SK-N-SH (cell line): ENCODE data around the gene PARP8. TPM values are rescaled to one million over a fixed set of nuclear protein-coding genes. Genes with fewer than 3 reads are reported as not detected.

Experiments used
- CTCF ChIA-PET: fragments of 300-600, 350-600 bp; formaldehyde crosslinking; extraction: SDS; loops from one replicate; lab custom pipeline; 2021; lab: Yijun Ruan, JAX
- POLR2A ChIA-PET: fragments of 350-600 bp; sonication (Branson Sonifier 250); formaldehyde crosslinking; extraction: SDS; loops from one replicate; lab custom pipeline; 2020; ENCODE audit warnings: antibody characterized with exemption, inconsistent platforms; lab: Yijun Ruan, JAX
- DNase-seq: peaks from one replicate; pipeline ENCODE4 v3.0.0; 2012
- H2AFZ ChIP-seq: fragments of 200-600 bp; sonication (generic); 2 replicates; pipeline ENCODE4 v1.8.1; 2016; ENCODE audit warnings: antibody characterized with exemption, mild to moderate bottlenecking, low read depth
- H3F3A ChIP-seq: fragments of 200-600 bp; sonication (generic); replicated peaks from 2 replicates; pipeline ENCODE3; 2016; ENCODE audit warnings: antibody characterized with exemption, mild to moderate bottlenecking; ENCODE audit not compliant: insufficient read depth
- H3K27ac ChIP-seq, 2 experiments: fragments of 200-500 bp in 1 of 2; fragments of 200-600 bp in 1 of 2; sonication (Bioruptor generic) in 1 of 2; sonication (generic), shearing (Covaris generic) in 1 of 2; 2 replicates each; pipeline versions ENCODE4 v1.5.1 to v1.6.1; 2014 to 2016; ENCODE audit warnings: low read depth in 2 of 2, inconsistent platforms in 1 of 2, low read length in 1 of 2, mild to moderate bottlenecking in 1 of 2, mixed read lengths in 1 of 2
- H3K27me3 ChIP-seq: fragments of 200-600 bp; sonication (generic), shearing (Covaris generic); 2 replicates; pipeline ENCODE4 v1.6.1; 2016; ENCODE audit warnings: mixed run types; ENCODE audit not compliant: insufficient read depth
- H3K36me3 ChIP-seq, 2 experiments: fragments of 200-500 bp in 1 of 2; fragments of 200-600 bp in 1 of 2; sonication (Bioruptor generic) in 1 of 2; sonication (generic) in 1 of 2; replicated peaks in 1 of 2; 2 replicates each; pipeline versions ENCODE3 to v1.5.1; 2014 to 2016; ENCODE audit warnings: low read length in 1 of 2, mild to moderate bottlenecking in 1 of 2; ENCODE audit not compliant: insufficient read depth in 2 of 2, control insufficient read depth in 1 of 2
- H3K4me1 ChIP-seq, 2 experiments: fragments of 200-500 bp in 1 of 2; fragments of 200-600 bp in 1 of 2; sonication (Bioruptor generic) in 1 of 2; sonication (generic), shearing (Covaris generic) in 1 of 2; 2 replicates each; pipeline versions ENCODE4 v1.5.1 to v1.6.1; 2014 to 2016; ENCODE audit warnings: low read depth in 1 of 2, low read length in 1 of 2, mixed run types in 1 of 2; ENCODE audit not compliant: insufficient read depth in 2 of 2, control insufficient read depth in 1 of 2
- H3K4me2 ChIP-seq: fragments of 200-600 bp; sonication (generic), shearing (Covaris generic); 2 replicates; pipeline ENCODE4 v1.6.1; 2017; ENCODE audit warnings: mixed run types
- H3K4me3 ChIP-seq, 2 experiments: fragments of 200-500 bp in 1 of 2; fragments of 200-600 bp in 1 of 2; sonication (Bioruptor generic) in 1 of 2; sonication (generic), shearing (Covaris generic) in 1 of 2; 2 replicates each; pipeline versions ENCODE4 v1.5.1 to v1.8.1; 2014 to 2016; ENCODE audit warnings: low read depth in 2 of 2, inconsistent platforms in 1 of 2, low read length in 1 of 2, mild to moderate bottlenecking in 1 of 2, mixed read lengths in 1 of 2, moderate library complexity in 1 of 2
- H3K79me2 ChIP-seq: fragments of 200-600 bp; sonication (generic); 2 replicates; pipeline ENCODE4 v1.8.1; 2017; ENCODE audit warnings: mild to moderate bottlenecking; ENCODE audit not compliant: insufficient read depth
- H3K9ac ChIP-seq: fragments of 200-600 bp; sonication (generic); 2 replicates; pipeline ENCODE4 v1.6.1; 2017; ENCODE audit warnings: mixed run types
- H3K9me2 ChIP-seq: fragments of 200-600 bp; sonication (generic); 2 replicates; pipeline ENCODE4 v1.6.1; 2017; ENCODE audit warnings: mixed run types
- H3K9me3 ChIP-seq: fragments of 200-600 bp; sonication (generic); 2 replicates; pipeline ENCODE4 v1.6.1; 2017; ENCODE audit warnings: mixed run types, mild to moderate bottlenecking, moderate library complexity
- H4K20me1 ChIP-seq: fragments of 200-600 bp; sonication (generic); 2 replicates; pipeline ENCODE4 v1.6.1; 2017; ENCODE audit warnings: mild to moderate bottlenecking, mixed run types; ENCODE audit not compliant: insufficient read depth
- CTCF ChIP-seq: fragments of 200-600 bp; sonication (generic); IDR thresholded peaks from 2 replicates; pipeline ENCODE4 v1.6.1; 2017; ENCODE audit warnings: antibody characterized with exemption, mild to moderate bottlenecking, moderate library complexity
- EP300 ChIP-seq, 2 experiments: IDR thresholded peaks; 2 replicates each; pipeline versions ENCODE4 v1.4.0 to v1.6.1; 2012; ENCODE audit warnings: borderline replicate concordance in 1 of 2, low read depth in 1 of 2, low read length in 1 of 2
- FOXM1 ChIP-seq: IDR thresholded peaks from 2 replicates; pipeline ENCODE4 v1.4.0; 2012; ENCODE audit warnings: low read depth, mild to moderate bottlenecking
- GABPA ChIP-seq: IDR thresholded peaks from 2 replicates; pipeline ENCODE4 v1.4.0; 2012; ENCODE audit warnings: low read depth, mild to moderate bottlenecking
- MXI1 ChIP-seq: IDR thresholded peaks from 2 replicates; pipeline ENCODE4 v1.6.1; 2012; ENCODE audit warnings: mild to moderate bottlenecking, low read depth, low read length, improper control_type of control experiment
- RCOR1 ChIP-seq: fragments of 150-350 bp; IDR thresholded peaks from 2 replicates; pipeline ENCODE4 v1.6.1; 2017; ENCODE audit warnings: antibody characterized with exemption, low read length
- RXRA ChIP-seq: IDR thresholded peaks from 2 replicates; pipeline ENCODE4 v1.4.0; 2012; ENCODE audit warnings: low read depth, mild to moderate bottlenecking, borderline replicate concordance
- TCF12 ChIP-seq: IDR thresholded peaks from 2 replicates; pipeline ENCODE4 v1.4.0; 2012
- ZBTB33 ChIP-seq: IDR thresholded peaks from 2 replicates; pipeline ENCODE4 v1.4.0; 2012; ENCODE audit warnings: low read depth, borderline replicate concordance
- WGBS: methylation state at CpG from one replicate; pipeline ENCODE4 v1.1.6; 2017; ENCODE audit warnings: low lambda C conversion rate; 5-methylcytosine and 5-hydroxymethylcytosine counted together
- polyA plus RNA-seq, 3 experiments: library from polyadenylated mRNA; depleted of rRNA; stranded (reverse); fragments of >200 nt; gene quantifications; 2 replicates each; pipeline ENCODE4 v1.2.3, GENCODE V29; 2012
- TF ChIP-seq, protein P1 (sequence below): IDR thresholded peaks from 2 replicates; pipeline ENCODE4; 2012
- TF ChIP-seq, protein P2 (sequence below): IDR thresholded peaks from 2 replicates; pipeline ENCODE4 v1.4.0; 2012; ENCODE audit warnings: low read depth
- TF ChIP-seq, protein P3 (sequence below): IDR thresholded peaks from 2 replicates; pipeline ENCODE4 v1.4.0; 2012; ENCODE audit warnings: low read depth, borderline replicate concordance
- TF ChIP-seq, protein P4 (sequence below): fragments of 150-350 bp; IDR thresholded peaks from 2 replicates; pipeline ENCODE4 v1.6.1; 2016; ENCODE audit warnings: mild to moderate bottlenecking, low read depth, low read length

The PARP8 gene
- polyA plus RNA-seq, 1 of the 3 experiments (the other 2 are of a cell fraction), result 6.2 TPM

- Histone ChIP-seq H3K4me1 (no peaks in the 10 kb centered on the region), H3K4me3 (no peak overlapping the region), H4K20me1 (no peaks in the 10 kb centered on the region), H3F3A (no peaks in the 10 kb centered on the region), H3K4me2 (no peak overlapping the region), H3K27me3 (no peaks in the 10 kb centered on the region), H3K79me2 (no peaks in the 10 kb centered on the region), H3K9ac (no peak overlapping the region), H2AFZ (no peak overlapping the region), H3K9me3 (no peaks in the 10 kb centered on the region), H3K27ac (no peak overlapping the region), H3K36me3 (no peaks in the 10 kb centered on the region), H3K9me2 (no peaks in the 10 kb centered on the region)
- CTCF ChIA-PET, result interaction anchor here (0.8 kb wide), 1 partner anchor 22 kb away, joined by 3 read pairs; no protein-coding TSS in a partner anchor
- POLR2A ChIA-PET, result no interaction called here
- TF ChIP-seq FOXM1 (no peak), CTCF (no peak), RXRA (no peak), TCF12 (no peak), EP300 (IDR thresholded peaks at IDR 0.05; ENCODE audit: borderline replicate concordance in 1 of 2, low read depth in 1 of 2, low read length in 1 of 2) (no peak), MXI1 (no peak), ZBTB33 (no peak), RCOR1 (no peak), GABPA (no peak)
- TF ChIP-seq, protein P1, sequence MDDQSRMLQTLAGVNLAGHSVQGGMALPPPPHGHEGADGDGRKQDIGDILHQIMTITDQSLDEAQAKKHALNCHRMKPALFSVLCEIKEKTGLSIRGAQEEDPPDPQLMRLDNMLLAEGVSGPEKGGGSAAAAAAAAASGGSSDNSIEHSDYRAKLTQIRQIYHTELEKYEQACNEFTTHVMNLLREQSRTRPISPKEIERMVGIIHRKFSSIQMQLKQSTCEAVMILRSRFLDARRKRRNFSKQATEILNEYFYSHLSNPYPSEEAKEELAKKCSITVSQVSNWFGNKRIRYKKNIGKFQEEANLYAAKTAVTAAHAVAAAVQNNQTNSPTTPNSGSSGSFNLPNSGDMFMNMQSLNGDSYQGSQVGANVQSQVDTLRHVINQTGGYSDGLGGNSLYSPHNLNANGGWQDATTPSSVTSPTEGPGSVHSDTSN, result no peak
- TF ChIP-seq, protein P2, sequence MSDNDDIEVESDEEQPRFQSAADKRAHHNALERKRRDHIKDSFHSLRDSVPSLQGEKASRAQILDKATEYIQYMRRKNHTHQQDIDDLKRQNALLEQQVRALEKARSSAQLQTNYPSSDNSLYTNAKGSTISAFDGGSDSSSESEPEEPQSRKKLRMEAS, result no peak
- TF ChIP-seq, protein P3, sequence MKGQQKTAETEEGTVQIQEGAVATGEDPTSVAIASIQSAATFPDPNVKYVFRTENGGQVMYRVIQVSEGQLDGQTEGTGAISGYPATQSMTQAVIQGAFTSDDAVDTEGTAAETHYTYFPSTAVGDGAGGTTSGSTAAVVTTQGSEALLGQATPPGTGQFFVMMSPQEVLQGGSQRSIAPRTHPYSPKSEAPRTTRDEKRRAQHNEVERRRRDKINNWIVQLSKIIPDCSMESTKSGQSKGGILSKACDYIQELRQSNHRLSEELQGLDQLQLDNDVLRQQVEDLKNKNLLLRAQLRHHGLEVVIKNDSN, result no peak
- TF ChIP-seq, protein P4, sequence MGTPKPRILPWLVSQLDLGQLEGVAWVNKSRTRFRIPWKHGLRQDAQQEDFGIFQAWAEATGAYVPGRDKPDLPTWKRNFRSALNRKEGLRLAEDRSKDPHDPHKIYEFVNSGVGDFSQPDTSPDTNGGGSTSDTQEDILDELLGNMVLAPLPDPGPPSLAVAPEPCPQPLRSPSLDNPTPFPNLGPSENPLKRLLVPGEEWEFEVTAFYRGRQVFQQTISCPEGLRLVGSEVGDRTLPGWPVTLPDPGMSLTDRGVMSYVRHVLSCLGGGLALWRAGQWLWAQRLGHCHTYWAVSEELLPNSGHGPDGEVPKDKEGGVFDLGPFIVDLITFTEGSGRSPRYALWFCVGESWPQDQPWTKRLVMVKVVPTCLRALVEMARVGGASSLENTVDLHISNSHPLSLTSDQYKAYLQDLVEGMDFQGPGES, result no peak
- WGBS, result 66% methylated on average over 8 of the region's 8 CpGs
- no peak for DNase-seq
Measured at GRCh38 chr5:50854082-50854481, 187.6 kb downstream of the PARP8 start.
